A549 (cell line): Measurements from ENCODE around the gene CD109. TPM values are rescaled to one million over a fixed set of nuclear protein-coding genes. Genes with fewer than 3 reads are reported as not detected.
A peak's percentile ranks its signal among the peaks of the same experiment; 100 is the strongest.

Experiments used
- ATAC-seq, 2 experiments: fragments of 200-7000 bp in 1 of 2; fragments of >200 bp in 1 of 2; cut with Nextera tagmentation in 1 of 2; cut with Tn5 transposase in 1 of 2; 3 replicates each; pipeline versions ENCODE4 v1.8.0 to v1.9.1; 2018 to 2020; ENCODE audit warnings: mild to moderate bottlenecking in 1 of 2, moderate library complexity in 1 of 2
- CTCF ChIA-PET: fragments of 300-600 bp; sonication (Branson Sonifier 250); formaldehyde crosslinking; extraction: SDS; loops from one replicate; lab custom pipeline; 2021; ENCODE audit warnings: antibody characterized with exemption, inconsistent platforms; lab: Yijun Ruan, JAX
- POLR2A ChIA-PET: fragments of 350-600 bp; formaldehyde crosslinking; extraction: SDS; loops from one replicate; lab custom pipeline; 2021; ENCODE audit warnings: antibody characterized with exemption, inconsistent platforms; lab: Yijun Ruan, JAX
- DNase-seq, 2 experiments: peaks; one replicate each; pipeline versions ENCODE4 v3.0.0 to v3.0.0-alpha.2; 2011 to 2016; ENCODE audit warnings: low read depth in 1 of 2, low spot score in 1 of 2
- FAIRE-seq: peaks from 2 replicates; lab custom pipeline; 2011; peaks lifted over from hg19 to GRCh38; lab: Jason Lieb, UNC
- H3K27ac ChIP-seq, 2 experiments: fragments of >200 bp; sonication (Bioruptor Twin); formaldehyde crosslinking; 3 replicates each; pipeline ENCODE4 v1.5.1; 2016 to 2017
- H3K4me1 ChIP-seq: fragments of >200 bp; sonication (Bioruptor Twin); formaldehyde crosslinking; 3 replicates; pipeline ENCODE4 v1.6.1; 2016
- H3K4me2 ChIP-seq: fragments of >200 bp; sonication (Bioruptor Twin); formaldehyde crosslinking; 3 replicates; pipeline ENCODE4 v1.6.1; 2016
- H3K4me3 ChIP-seq: fragments of >200 bp; sonication (Bioruptor Twin); formaldehyde crosslinking; 3 replicates; pipeline ENCODE4 v1.5.1; 2016
- H3K9me3 ChIP-seq: fragments of >200 bp; sonication (Bioruptor Twin); formaldehyde crosslinking; 3 replicates; pipeline ENCODE4 v1.6.1; 2016
- BHLHE40 ChIP-seq: IDR thresholded peaks from 2 replicates; pipeline ENCODE4 v1.6.1; 2012; ENCODE audit warnings: low read depth, low read length, inconsistent platforms
- EHF ChIP-seq: fragments of 250-450 bp; sonication (Bioruptor Pico); IDR thresholded peaks from 2 replicates; pipeline ENCODE4 v1.5.0; 2020; ENCODE audit warnings: mild to moderate bottlenecking
- EHMT2 ChIP-seq: fragments of 200-600 bp; sonication (generic); IDR thresholded peaks from 2 replicates; pipeline ENCODE4 v1.6.1; 2016; ENCODE audit warnings: antibody characterized with exemption, low read depth, mild to moderate bottlenecking, moderate library complexity
- EP300 ChIP-seq, 2 experiments: fragments of >200 bp; sonication (Bioruptor Twin); formaldehyde crosslinking; IDR thresholded peaks; 2 replicates in 1 of 2; 3 replicates in 1 of 2; pipeline ENCODE4 v1.6.1; 2016 to 2017
- FOSB ChIP-seq: fragments of 250-450 bp; sonication (Bioruptor Pico); IDR thresholded peaks from 2 replicates; pipeline ENCODE4 v1.5.0; 2020; ENCODE audit warnings: mild to moderate bottlenecking, moderate library complexity
- FOSL2 ChIP-seq, 2 experiments: fragments of 450-650 bp in 1 of 2; fragments of >200 bp in 1 of 2; sonication (Bioruptor Twin) in 1 of 2; formaldehyde crosslinking; IDR thresholded peaks; 2 replicates each; pipeline versions ENCODE4 v1.5.0 to v1.6.1; 2016 to 2020; ENCODE audit warnings: mild to moderate bottlenecking in 1 of 2, moderate library complexity in 1 of 2
- GATA3 ChIP-seq: IDR thresholded peaks from 2 replicates; pipeline ENCODE4 v1.6.1; 2012; ENCODE audit warnings: borderline replicate concordance
- JUN ChIP-seq, 2 experiments: fragments of >200 bp; sonication (Bioruptor Twin); formaldehyde crosslinking; IDR thresholded peaks; 2 replicates in 1 of 2; 3 replicates in 1 of 2; pipeline ENCODE4 v1.6.1; 2016 to 2017
- KDM5A ChIP-seq: fragments of 200-600 bp; sonication (generic); IDR thresholded peaks from 2 replicates; pipeline ENCODE4 v1.6.1; 2016; ENCODE audit warnings: antibody characterized with exemption, mild to moderate bottlenecking
- NPAS2 ChIP-seq: fragments of 250-450 bp; sonication (Bioruptor Pico); IDR thresholded peaks from 2 replicates; pipeline ENCODE4 v1.8.0; 2022; ENCODE audit warnings: mild to moderate bottlenecking, moderate library complexity, borderline replicate concordance
- PBX3 ChIP-seq: IDR thresholded peaks from 2 replicates; pipeline ENCODE4 v1.6.1; 2012
- POLR2AphosphoS2 ChIP-seq: conservative IDR thresholded peaks from 2 replicates; pipeline ENCODE4 v1.6.1; 2012; ENCODE audit warnings: low read length, improper control_type of control experiment, inconsistent platforms
- RNF2 ChIP-seq: fragments of 200-600 bp; sonication (generic); IDR thresholded peaks from 2 replicates; pipeline ENCODE4 v1.6.1; 2016; ENCODE audit warnings: low read depth, mild to moderate bottlenecking, antibody characterized with exemption, moderate library complexity, borderline replicate concordance
- SREBF2 ChIP-seq: fragments of 450-650 bp; IDR thresholded peaks from 2 replicates; pipeline ENCODE4 v1.6.1; 2014; ENCODE audit warnings: mild to moderate bottlenecking, moderate library complexity
- ZC3H11A ChIP-seq: fragments of 450-650 bp; IDR thresholded peaks from 2 replicates; pipeline ENCODE4 v1.6.1; 2014; ENCODE audit warnings: antibody characterized with exemption, mild to moderate bottlenecking
- ZNF302 ChIP-seq: fragments of 250-450 bp; sonication (Bioruptor Pico); IDR thresholded peaks from 2 replicates; pipeline ENCODE4 v1.9.0; 2021; ENCODE audit warnings: inconsistent platforms, mild to moderate bottlenecking, moderate library complexity
- WGBS: methylation state at CpG from one replicate; pipeline ENCODE4 v1.1.6; 2017; ENCODE audit errors: missing lambda C conversion rate; 5-methylcytosine and 5-hydroxymethylcytosine counted together
- polyA plus RNA-seq, 4 experiments: library from polyadenylated mRNA; depleted of rRNA in 3 of 4; stranded (reverse); fragments of >200 nt; fragmentation: RNase III in 1 of 4; extraction: RNeasy Plus Mini Kit Qiagen cat#74134 plus additional on column Dnase treatment in 1 of 4; gene quantifications; 2 replicates in 3 of 4; 3 replicates in 1 of 4; pipeline ENCODE4 v1.2.3, GENCODE V29; 2011 to 2017
- TF ChIP-seq, protein P1 (sequence below): fragments of >200 bp; sonication (Bioruptor Twin); formaldehyde crosslinking; IDR thresholded peaks from 3 replicates; pipeline ENCODE4 v1.6.1; 2016
- TF ChIP-seq, protein P2 (sequence below): fragments of >200 bp; sonication (Bioruptor Twin); formaldehyde crosslinking; IDR thresholded peaks from 2 replicates; pipeline ENCODE4 v1.6.1; 2016
- TF ChIP-seq, protein P3 (sequence below): fragments of >200 bp; sonication (Bioruptor Twin); formaldehyde crosslinking; IDR thresholded peaks from 3 replicates; pipeline ENCODE4 v1.5.1; 2016

The CD109 gene
- polyA plus RNA-seq, 2 of the 4 experiments (the other 2 are of a cell fraction): 18.3 to 56.7 TPM

DNA sequence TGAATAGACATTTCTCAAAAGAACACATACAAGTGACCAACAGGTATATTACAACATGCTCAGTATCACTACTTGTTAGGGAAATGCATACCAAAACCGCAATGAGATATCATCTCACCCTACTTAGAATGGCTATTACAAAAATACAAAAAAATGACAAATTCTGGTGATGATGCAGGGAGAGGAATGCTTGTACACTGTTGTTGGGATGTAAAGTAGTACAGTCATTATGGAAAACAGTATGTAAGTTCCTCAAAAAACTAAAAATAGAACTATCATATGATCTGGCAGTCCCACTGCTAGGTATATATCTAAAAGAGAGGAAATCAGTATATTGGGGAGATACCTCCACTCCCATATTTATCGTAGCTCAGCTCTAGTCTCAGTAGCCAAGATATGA lies 31.3 kb upstream of the CD109 start:
- CTCF ChIA-PET: interaction anchor here (1.4 to 3.0 kb wide), 2 partner anchors 68 to 1544 kb away, joined by 5 to 10 read pairs; no protein-coding TSS in a partner anchor
- H3K27ac ChIP-seq: no peak overlapping the region
- WGBS: 83% methylated on average over 2 of the region's 2 CpGs
- H3K4me1 ChIP-seq: peaks cover 9% of the 10 kb centered on the region; the same call in 1 of the 3 replicates
- DNase-seq: no peak
- no peak for ATAC-seq
- H3K9me3 ChIP-seq: no peaks in the 10 kb centered on the region
- POLR2A ChIA-PET: no interaction called here
- H3K4me3 ChIP-seq: no peak overlapping the region
- no peak overlapping the region for H3K4me2 ChIP-seq
- TF ChIP-seq EHF (CRISPR knock-in tag) (no peak), BHLHE40 (no peak), POLR2AphosphoS2 (no peak), ZC3H11A (no peak), GATA3 (no peak), EHMT2 (no peak), ZNF302 (CRISPR knock-in tag) (no peak), SREBF2 (no peak), EP300 (IDR thresholded peaks at IDR 0.05) (no peak), JUN (IDR thresholded peaks at IDR 0.05) (no peak)
- TF ChIP-seq, protein P1, sequence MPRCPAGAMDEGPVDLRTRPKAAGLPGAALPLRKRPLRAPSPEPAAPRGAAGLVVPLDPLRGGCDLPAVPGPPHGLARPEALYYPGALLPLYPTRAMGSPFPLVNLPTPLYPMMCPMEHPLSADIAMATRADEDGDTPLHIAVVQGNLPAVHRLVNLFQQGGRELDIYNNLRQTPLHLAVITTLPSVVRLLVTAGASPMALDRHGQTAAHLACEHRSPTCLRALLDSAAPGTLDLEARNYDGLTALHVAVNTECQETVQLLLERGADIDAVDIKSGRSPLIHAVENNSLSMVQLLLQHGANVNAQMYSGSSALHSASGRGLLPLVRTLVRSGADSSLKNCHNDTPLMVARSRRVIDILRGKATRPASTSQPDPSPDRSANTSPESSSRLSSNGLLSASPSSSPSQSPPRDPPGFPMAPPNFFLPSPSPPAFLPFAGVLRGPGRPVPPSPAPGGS: no peak
- FAIRE-seq: no peak

DNA sequence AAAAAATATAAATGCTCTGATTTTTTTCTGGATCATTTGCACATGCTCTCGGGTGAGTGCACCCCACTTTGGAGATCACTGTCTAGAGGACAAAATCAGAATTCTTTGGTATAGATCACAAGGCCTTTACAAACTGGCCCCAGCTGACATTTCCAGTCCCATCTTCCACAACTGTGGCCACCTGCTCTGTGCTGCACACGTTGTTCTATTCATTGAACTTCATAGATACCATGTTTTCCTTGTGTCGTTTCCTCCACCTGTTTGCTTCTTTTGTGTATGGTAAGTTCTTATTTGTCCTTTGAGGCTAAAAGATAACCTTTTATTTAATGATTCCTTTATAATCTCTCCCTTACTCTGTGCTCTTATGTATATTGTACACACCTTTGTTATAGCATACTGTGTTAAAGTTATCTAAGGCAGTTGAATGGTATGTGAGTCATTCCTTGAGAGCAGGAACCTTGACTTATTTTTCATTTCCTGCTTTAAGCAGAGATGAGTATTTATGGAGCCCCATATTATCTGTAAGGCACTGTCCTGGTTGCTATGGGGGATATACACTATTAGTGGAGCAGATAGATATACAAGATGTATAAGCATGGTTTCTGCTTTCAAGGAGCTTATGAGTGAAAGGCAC lies 30.2 kb upstream of the CD109 start:
- Histone ChIP-seq H3K4me3 (no peak overlapping the region), H3K4me1 (peaks cover 9% of the 10 kb centered on the region; the same call in 1 of the 3 replicates), H3K9me3 (no peaks in the 10 kb centered on the region), H3K27ac (no peak overlapping the region), H3K4me2 (0 out of 3 replicates have a peak overlapping the region, but pooled peaks have one; percentile 19)
- ChIA-PET CTCF (interaction anchor here (0.7 to 3.0 kb wide), 5 partner anchors 10 to 1546 kb away, joined by 3 to 10 read pairs (median 4); no protein-coding TSS in a partner anchor), POLR2A (interaction anchor here (1.0 kb wide), 1 partner anchor 12 kb away, joined by 4 read pairs; the partner anchor contains the start of gene SLC17A5)
- ATAC-seq (peak; percentile 54 to 56; a peak in 4 of 6 replicates), FAIRE-seq (no peak), DNase-seq (no peak)
- 54% methylated on average over 3 of the region's 3 CpGs for WGBS
- no peak for TF ChIP-seq PBX3
- TF ChIP-seq FOSL2 (IDR thresholded peaks at IDR 0.05): no peak
- TF ChIP-seq FOSL2 (CRISPR knock-in tag; IDR thresholded peaks at IDR 0.05): 0 out of 2 replicates have a peak, but pooled peaks have one; percentile 15
- no peak for TF ChIP-seq RNF2
- TF ChIP-seq NPAS2 (CRISPR knock-in tag): no peak
- no peak for TF ChIP-seq FOSB (CRISPR knock-in tag)
- TF ChIP-seq, protein P2, sequence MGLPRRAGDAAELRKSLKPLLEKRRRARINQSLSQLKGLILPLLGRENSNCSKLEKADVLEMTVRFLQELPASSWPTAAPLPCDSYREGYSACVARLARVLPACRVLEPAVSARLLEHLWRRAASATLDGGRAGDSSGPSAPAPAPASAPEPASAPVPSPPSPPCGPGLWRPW: no peak
- no peak for TF ChIP-seq EHF (CRISPR knock-in tag)
- no peak for TF ChIP-seq KDM5A
- TF ChIP-seq, protein P3, sequence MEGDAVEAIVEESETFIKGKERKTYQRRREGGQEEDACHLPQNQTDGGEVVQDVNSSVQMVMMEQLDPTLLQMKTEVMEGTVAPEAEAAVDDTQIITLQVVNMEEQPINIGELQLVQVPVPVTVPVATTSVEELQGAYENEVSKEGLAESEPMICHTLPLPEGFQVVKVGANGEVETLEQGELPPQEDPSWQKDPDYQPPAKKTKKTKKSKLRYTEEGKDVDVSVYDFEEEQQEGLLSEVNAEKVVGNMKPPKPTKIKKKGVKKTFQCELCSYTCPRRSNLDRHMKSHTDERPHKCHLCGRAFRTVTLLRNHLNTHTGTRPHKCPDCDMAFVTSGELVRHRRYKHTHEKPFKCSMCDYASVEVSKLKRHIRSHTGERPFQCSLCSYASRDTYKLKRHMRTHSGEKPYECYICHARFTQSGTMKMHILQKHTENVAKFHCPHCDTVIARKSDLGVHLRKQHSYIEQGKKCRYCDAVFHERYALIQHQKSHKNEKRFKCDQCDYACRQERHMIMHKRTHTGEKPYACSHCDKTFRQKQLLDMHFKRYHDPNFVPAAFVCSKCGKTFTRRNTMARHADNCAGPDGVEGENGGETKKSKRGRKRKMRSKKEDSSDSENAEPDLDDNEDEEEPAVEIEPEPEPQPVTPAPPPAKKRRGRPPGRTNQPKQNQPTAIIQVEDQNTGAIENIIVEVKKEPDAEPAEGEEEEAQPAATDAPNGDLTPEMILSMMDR: no peak
